ENCODE results near the gene LMX1B.

- TF ChIP-seq BACH2 (CRISPR knock-in tag; IDR thresholded peaks at IDR 0.05; ENCODE audit: borderline replicate concordance): no peak
- no peak for TF ChIP-seq ESRRG (CRISPR knock-in tag; IDR thresholded peaks at IDR 0.05)
- no peak for TF ChIP-seq PATZ1 (CRISPR knock-in tag; IDR thresholded peaks at IDR 0.05; ENCODE audit: borderline replicate concordance)
- TF ChIP-seq ZFP3 (CRISPR knock-in tag; IDR thresholded peaks at IDR 0.05): no peak
- TF ChIP-seq TSHZ2 (CRISPR knock-in tag; IDR thresholded peaks at IDR 0.05): no peak
- TF ChIP-seq ZNF8 (CRISPR knock-in tag; IDR thresholded peaks at IDR 0.05): no peak
- no peak for TF ChIP-seq POU6F1 (CRISPR knock-in tag; IDR thresholded peaks at IDR 0.05; ENCODE audit: borderline replicate concordance, low read depth)
- TF ChIP-seq TCF4 (CRISPR knock-in tag; IDR thresholded peaks at IDR 0.05; ENCODE audit: borderline replicate concordance): no peak
- TF ChIP-seq ARNTL (CRISPR knock-in tag; IDR thresholded peaks at IDR 0.05; ENCODE audit: borderline replicate concordance, low read depth): no peak
- no peak for TF ChIP-seq ZFP30 (CRISPR knock-in tag; IDR thresholded peaks at IDR 0.05)
- TF ChIP-seq ZNF70 (CRISPR knock-in tag; IDR thresholded peaks at IDR 0.05): no peak
These were observed 78.5 kb downstream of the LMX1B start for GRCh38 chr9:126692041-126692758.

Data from SK-N-SH treated with all-trans-retinoic acid at 6 μM for 48 hours (cell line).